ENCODE measurements around the gene SLC22A31.

DNA sequence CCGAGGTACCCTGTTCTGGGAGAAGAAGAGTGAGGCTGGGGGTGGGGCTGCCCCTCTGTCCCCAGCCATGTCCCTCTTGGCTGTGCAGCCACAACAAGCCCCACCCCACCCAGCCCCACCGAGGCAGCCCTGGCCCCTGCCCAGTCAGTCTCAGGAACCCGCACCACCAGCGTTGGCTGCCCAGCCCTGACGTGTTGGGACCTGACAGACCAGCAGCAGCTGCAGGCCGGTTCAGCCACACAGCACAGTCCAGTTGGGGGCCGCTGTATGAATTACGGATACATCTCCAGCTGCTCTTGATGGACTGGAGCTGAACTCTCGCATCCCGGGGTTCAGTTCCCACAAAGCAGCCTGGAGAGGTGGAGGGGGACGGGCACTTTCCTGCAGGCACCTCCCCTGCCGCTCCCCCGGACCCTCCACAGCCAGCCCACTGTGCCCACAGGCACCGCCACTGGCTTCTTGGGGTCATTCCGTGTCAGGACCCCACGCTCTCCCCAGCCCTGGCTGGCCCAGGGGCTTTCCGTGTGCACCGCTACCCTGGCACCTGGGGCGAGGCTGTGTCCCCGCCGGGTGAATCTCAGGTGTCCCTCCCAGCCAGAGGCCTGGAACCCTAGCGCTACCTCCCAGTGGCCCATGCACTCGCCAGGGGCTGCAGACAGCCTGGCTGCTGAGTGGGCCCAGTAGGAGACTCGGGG is 21.7 kb downstream of the SLC22A31 start:
- TF ChIP-seq, protein P1, sequence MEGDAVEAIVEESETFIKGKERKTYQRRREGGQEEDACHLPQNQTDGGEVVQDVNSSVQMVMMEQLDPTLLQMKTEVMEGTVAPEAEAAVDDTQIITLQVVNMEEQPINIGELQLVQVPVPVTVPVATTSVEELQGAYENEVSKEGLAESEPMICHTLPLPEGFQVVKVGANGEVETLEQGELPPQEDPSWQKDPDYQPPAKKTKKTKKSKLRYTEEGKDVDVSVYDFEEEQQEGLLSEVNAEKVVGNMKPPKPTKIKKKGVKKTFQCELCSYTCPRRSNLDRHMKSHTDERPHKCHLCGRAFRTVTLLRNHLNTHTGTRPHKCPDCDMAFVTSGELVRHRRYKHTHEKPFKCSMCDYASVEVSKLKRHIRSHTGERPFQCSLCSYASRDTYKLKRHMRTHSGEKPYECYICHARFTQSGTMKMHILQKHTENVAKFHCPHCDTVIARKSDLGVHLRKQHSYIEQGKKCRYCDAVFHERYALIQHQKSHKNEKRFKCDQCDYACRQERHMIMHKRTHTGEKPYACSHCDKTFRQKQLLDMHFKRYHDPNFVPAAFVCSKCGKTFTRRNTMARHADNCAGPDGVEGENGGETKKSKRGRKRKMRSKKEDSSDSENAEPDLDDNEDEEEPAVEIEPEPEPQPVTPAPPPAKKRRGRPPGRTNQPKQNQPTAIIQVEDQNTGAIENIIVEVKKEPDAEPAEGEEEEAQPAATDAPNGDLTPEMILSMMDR (conservative IDR thresholded peaks at IDR 0.05; ENCODE audit: low read length), result no peak
- no peak for TF ChIP-seq EZH2phosphoT487 (IDR thresholded peaks at IDR 0.05; ENCODE audit: borderline replicate concordance, low read depth, low read length)
